Keratinocyte (primary cell): ENCODE data around the gene MCM3AP.

ENCODE experiments used
- CTCF ChIP-seq, 3 experiments: IDR thresholded peaks in 1 of 3; conservative IDR thresholded peaks in 1 of 3; optimal IDR thresholded peaks in 1 of 3; 2 replicates in 2 of 3; 3 replicates in 1 of 3; pipeline versions ENCODE3 to v1.5.1; 2011; ENCODE audit warnings: low read length in 3 of 3, mild to moderate bottlenecking in 3 of 3, moderate library complexity in 2 of 3, control low read depth in 1 of 3, inconsistent platforms in 1 of 3; ENCODE audit not compliant: insufficient read depth in 2 of 3; ENCODE audit errors: extremely low read depth in 1 of 3
- EZH2 ChIP-seq: IDR thresholded peaks from one replicate; pipeline ENCODE4 v1.6.1; 2012; ENCODE audit warnings: inconsistent platforms, mild to moderate bottlenecking, low read length, moderate library complexity

- TF ChIP-seq CTCF (optimal IDR thresholded peaks at IDR 0.05 in 1 of 3, IDR thresholded peaks at IDR 0.05 in 1 of 3, conservative IDR thresholded peaks at IDR 0.05 in 1 of 3; ENCODE audit: extremely low read depth in 1 of 3, insufficient read depth in 2 of 3, low read length in 3 of 3) (no peak), EZH2 (no peak)
Measured at GRCh38 chr21:46205766-46206162, 79.6 kb downstream of the MCM3AP start.
